Sigmoid colon (tissue), 7 donors: ENCODE measurements around the gene E2F3. TPM values are rescaled to one million over a fixed set of nuclear protein-coding genes. Genes with fewer than 3 reads are reported as not detected.

ENCODE experiments used
- DNase-seq: peaks from one replicate; pipeline ENCODE4 v3.0.0-alpha.2; 2019
- H3K27ac ChIP-seq, 4 donors: fragments of 200-600 bp; sonication (generic); one replicate each; pipeline ENCODE4 v1.5.1; 2016 to 2019; ENCODE audit warnings: mild to moderate bottlenecking in 1 of 4
- H3K27me3 ChIP-seq, 3 donors: fragments of 200-600 bp; sonication (generic); one replicate each; pipeline ENCODE4 v1.5.1; 2019; ENCODE audit warnings: mild to moderate bottlenecking in 1 of 3
- H3K36me3 ChIP-seq, 4 donors: fragments of 200-600 bp; sonication (generic); one replicate each; pipeline ENCODE4 v1.5.1; 2016 to 2019
- H3K4me1 ChIP-seq, 4 donors: fragments of 200-600 bp; sonication (generic); one replicate each; pipeline ENCODE4 v1.5.1; 2017 to 2019
- H3K4me3 ChIP-seq, 4 donors: fragments of 200-600 bp; sonication (generic); one replicate each; pipeline ENCODE4 v1.5.1; 2017 to 2019; ENCODE audit warnings: mild to moderate bottlenecking in 2 of 4, moderate library complexity in 1 of 4
- H3K9me3 ChIP-seq, 4 donors: fragments of 200-600 bp in 3 of 4; sonication (generic) in 3 of 4; one replicate each; pipeline versions ENCODE4 v1.5.1 to v1.6.1; 2013 to 2019
- CTCF ChIP-seq, 4 experiments: fragments of 450-650 bp in 3 of 4; fragments of 200-600 bp in 1 of 4; IDR thresholded peaks; one replicate each; pipeline ENCODE4 v1.5.1; 2016 to 2019; ENCODE audit warnings: antibody characterized with exemption in 4 of 4, mild to moderate bottlenecking in 3 of 4, moderate library complexity in 2 of 4
- EP300 ChIP-seq, 4 donors: sonication (generic); formaldehyde crosslinking; IDR thresholded peaks; one replicate each; pipeline ENCODE4 v1.6.1; 2017; ENCODE audit warnings: antibody characterized with exemption in 4 of 4
- POLR2A ChIP-seq, 2 donors: fragments of 450-650 bp; IDR thresholded peaks; one replicate each; pipeline ENCODE4 v1.6.1; 2016; ENCODE audit warnings: antibody characterized with exemption in 2 of 2, mild to moderate bottlenecking in 2 of 2, moderate library complexity in 2 of 2
- POLR2AphosphoS5 ChIP-seq, 4 donors: sonication (generic); formaldehyde crosslinking; IDR thresholded peaks; one replicate each; pipeline ENCODE4 v1.6.1; 2017; ENCODE audit warnings: antibody characterized with exemption in 4 of 4
- WGBS, 2 donors: extraction: QIAGEN DNeasy Blood & Tissue Kit; methylation state at CpG; one replicate each; pipeline ENCODE4 v1.1.7; 2013; 5-methylcytosine and 5-hydroxymethylcytosine counted together
- intact Hi-C: fragments of 100-400 bp; cut with DNase I; formaldehyde crosslinking; loops from one replicate; pipeline ENCODE4 v1.15.1; 2023
- polyA plus RNA-seq, 3 donors: library from polyadenylated mRNA; stranded (reverse); fragments of 200-250 nt; gene quantifications; one replicate each; pipeline ENCODE4 v1.2.3, GENCODE V29; 2013
- total RNA-seq, 4 donors: library from RNA; depleted of rRNA; stranded (reverse); fragments of >200 nt; gene quantifications; one replicate each; pipeline ENCODE4 v1.1.0, GENCODE V29; 2016
- donor health status: healthy with polysubstance abuse.
- donor health status: Bipolar disorder and iron deficiency.
- donor health status: healthy.

E2F3 gene
- total and polyA plus RNA-seq, 7 donors: 2.5 to 6.9 (median 3.0) TPM

- Histone ChIP-seq H3K4me3 (no peak overlapping the region), H3K27ac (no peak overlapping the region), H3K36me3 (no peaks in the 10 kb centered on the region), H3K27me3 (no peaks in the 10 kb centered on the region), H3K4me1 (peaks cover 0 to 8% (median 3%) of the 10 kb centered on the region in 4 donors), H3K9me3 (peaks cover 0 to 3% (median 0%) of the 10 kb centered on the region in 4 donors)
- intact Hi-C loops: no loop called here
- WGBS, 2 donors: 16 to 53% methylated on average over 4 of the region's 4 CpGs
- TF ChIP-seq CTCF (IDR thresholded peaks at IDR 0.05): no peak
- DNase-seq: no peak
Measured at GRCh38 chr6:20447581-20448132, 46.0 kb downstream of the E2F3 start.

- no peaks in the 10 kb centered on the region for H3K27me3 ChIP-seq
- H3K4me1 ChIP-seq: peaks cover 0 to 8% (median 3%) of the 10 kb centered on the region in 4 donors
- no peak overlapping the region for H3K27ac ChIP-seq
- no peaks in the 10 kb centered on the region for H3K36me3 ChIP-seq
- H3K4me3 ChIP-seq: no peak overlapping the region
- no peak for DNase-seq
- intact Hi-C loops: no loop called here
- WGBS, 2 donors: 17 to 80% methylated on average over 2 of the region's 2 CpGs
- TF ChIP-seq POLR2AphosphoS5 (IDR thresholded peaks at IDR 0.05) (no peak), POLR2A (IDR thresholded peaks at IDR 0.05) (no peak), EP300 (IDR thresholded peaks at IDR 0.05) (no peak), CTCF (IDR thresholded peaks at IDR 0.05) (no peak)
- peaks cover 0 to 3% (median 0%) of the 10 kb centered on the region in 4 donors for H3K9me3 ChIP-seq
Measured at GRCh38 chr6:20448828-20449227, 47.1 kb downstream of the E2F3 start.

- intact Hi-C loops: no loop called here
- H3K9me3 ChIP-seq: peaks cover 0 to 3% (median 0%) of the 10 kb centered on the region in 4 donors
- 18 to 66% methylated on average over 4 of the region's 4 CpGs for WGBS, 2 donors
- H3K27me3 ChIP-seq: no peaks in the 10 kb centered on the region
- no peak overlapping the region for H3K27ac ChIP-seq
- H3K4me1 ChIP-seq: no peaks in the 10 kb centered on the region
- H3K36me3 ChIP-seq: no peaks in the 10 kb centered on the region
- no peak overlapping the region for H3K4me3 ChIP-seq
- no peak for DNase-seq
- no peak for TF ChIP-seq POLR2A (IDR thresholded peaks at IDR 0.05)
- TF ChIP-seq POLR2AphosphoS5 (IDR thresholded peaks at IDR 0.05): no peak
- TF ChIP-seq CTCF (IDR thresholded peaks at IDR 0.05): no peak
- TF ChIP-seq EP300 (IDR thresholded peaks at IDR 0.05): no peak
Measured at GRCh38 chr6:20454204-20454824, 52.6 kb downstream of the E2F3 start.

- no peaks in the 10 kb centered on the region for H3K4me1 ChIP-seq
- no peak overlapping the region for H3K27ac ChIP-seq
- no peaks in the 10 kb centered on the region for H3K27me3 ChIP-seq
- H3K4me3 ChIP-seq: no peak overlapping the region
- intact Hi-C loops: no loop called here
- TF ChIP-seq EP300 (IDR thresholded peaks at IDR 0.05) (no peak), POLR2A (IDR thresholded peaks at IDR 0.05) (no peak), POLR2AphosphoS5 (IDR thresholded peaks at IDR 0.05) (no peak), CTCF (IDR thresholded peaks at IDR 0.05) (no peak)
- H3K9me3 ChIP-seq: peaks cover 0 to 3% (median 0%) of the 10 kb centered on the region in 4 donors
- no peaks in the 10 kb centered on the region for H3K36me3 ChIP-seq
- no peak for DNase-seq
- 23 to 67% methylated on average over 5 of the region's 5 CpGs for WGBS, 2 donors
Measured at GRCh38 chr6:20455251-20455940, 53.7 kb downstream of the E2F3 start.
